GM12872 (cell line): ENCODE data around the gene MRPL40.

ENCODE experiments used
- TF ChIP-seq, protein P1 (sequence below): IDR thresholded peaks from 3 replicates; pipeline ENCODE4 v1.5.1; 2011; ENCODE audit warnings: low read depth, mild to moderate bottlenecking, low read length, moderate library complexity; ENCODE audit not compliant: insufficient read depth

The MRPL40 gene

GRCh38 chr22:19469421-19469820 lies 37.1 kb downstream of the MRPL40 start:
- TF ChIP-seq, protein P1, sequence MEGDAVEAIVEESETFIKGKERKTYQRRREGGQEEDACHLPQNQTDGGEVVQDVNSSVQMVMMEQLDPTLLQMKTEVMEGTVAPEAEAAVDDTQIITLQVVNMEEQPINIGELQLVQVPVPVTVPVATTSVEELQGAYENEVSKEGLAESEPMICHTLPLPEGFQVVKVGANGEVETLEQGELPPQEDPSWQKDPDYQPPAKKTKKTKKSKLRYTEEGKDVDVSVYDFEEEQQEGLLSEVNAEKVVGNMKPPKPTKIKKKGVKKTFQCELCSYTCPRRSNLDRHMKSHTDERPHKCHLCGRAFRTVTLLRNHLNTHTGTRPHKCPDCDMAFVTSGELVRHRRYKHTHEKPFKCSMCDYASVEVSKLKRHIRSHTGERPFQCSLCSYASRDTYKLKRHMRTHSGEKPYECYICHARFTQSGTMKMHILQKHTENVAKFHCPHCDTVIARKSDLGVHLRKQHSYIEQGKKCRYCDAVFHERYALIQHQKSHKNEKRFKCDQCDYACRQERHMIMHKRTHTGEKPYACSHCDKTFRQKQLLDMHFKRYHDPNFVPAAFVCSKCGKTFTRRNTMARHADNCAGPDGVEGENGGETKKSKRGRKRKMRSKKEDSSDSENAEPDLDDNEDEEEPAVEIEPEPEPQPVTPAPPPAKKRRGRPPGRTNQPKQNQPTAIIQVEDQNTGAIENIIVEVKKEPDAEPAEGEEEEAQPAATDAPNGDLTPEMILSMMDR = no peak

- TF ChIP-seq, protein P1 = no peak
Observed at GRCh38 chr22:19470010-19470409, 37.7 kb downstream of the MRPL40 start.

DNA sequence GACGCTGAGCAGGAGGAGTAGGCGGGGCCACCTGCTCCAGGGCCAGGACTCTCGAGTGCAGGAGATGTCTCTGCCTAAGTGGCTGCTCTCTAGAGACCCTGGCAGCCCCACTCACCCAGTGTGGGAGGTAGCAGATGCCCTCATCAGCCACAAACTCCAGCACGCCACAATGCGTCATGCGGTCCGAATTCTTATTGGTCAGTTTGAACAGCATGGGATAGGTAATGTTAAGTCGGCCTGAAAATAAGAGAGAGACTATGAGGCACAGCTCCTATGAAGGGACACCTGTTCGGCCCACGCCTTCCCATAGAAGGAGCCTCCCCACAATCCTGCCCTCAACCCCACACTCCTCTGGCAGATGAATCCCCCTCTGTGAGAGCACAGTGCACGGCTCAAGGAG lies 39.2 kb downstream of the MRPL40 start:
- TF ChIP-seq, protein P1 = no peak

DNA sequence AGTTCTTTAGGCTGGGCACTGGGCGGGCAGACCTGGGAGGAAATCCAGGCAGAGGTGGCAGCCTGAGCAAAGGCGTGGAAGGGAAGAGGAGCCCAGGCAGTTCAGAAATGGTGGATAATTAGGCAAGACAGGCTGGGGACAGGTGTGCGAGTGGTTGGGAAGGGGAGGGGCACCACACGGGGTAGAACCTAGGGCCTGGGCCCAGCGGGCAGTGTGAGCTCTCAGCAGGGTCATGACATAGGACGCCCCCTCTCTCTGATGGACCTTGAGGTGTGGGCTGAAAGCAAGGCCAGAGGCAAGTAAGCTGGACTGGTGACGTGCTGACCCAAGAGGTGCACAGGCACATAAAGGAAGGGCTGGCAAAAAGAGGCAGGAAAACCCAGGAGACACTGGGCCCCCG lies 39.9 kb downstream of the MRPL40 start:
- TF ChIP-seq, protein P1 = no peak

DNA sequence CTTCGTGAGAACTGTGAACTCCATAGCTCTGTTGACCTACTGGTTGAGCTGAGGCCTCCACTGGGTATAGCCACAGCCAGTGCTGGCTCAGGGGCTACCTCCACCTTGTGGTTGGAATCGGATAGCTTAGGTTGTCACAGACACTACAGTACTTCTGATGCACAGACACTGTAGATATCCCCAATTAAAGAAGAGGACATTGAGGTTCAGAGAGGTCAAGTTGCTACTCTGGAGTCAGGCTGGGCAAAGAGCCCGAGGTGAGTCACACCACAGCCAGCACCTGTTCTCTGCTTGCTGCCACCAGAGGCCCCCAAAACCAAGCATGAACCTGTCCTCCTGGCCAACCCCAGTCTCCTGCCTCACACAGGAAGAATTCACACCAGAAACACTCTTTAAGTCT lies 41.2 kb downstream of the MRPL40 start:
- TF ChIP-seq, protein P1 = no peak

- TF ChIP-seq, protein P1 = no peak
Observed at GRCh38 chr22:19476023-19476422, 43.7 kb downstream of the MRPL40 start.

- TF ChIP-seq, protein P1 = peak; percentile 12; the same call in 1 of the 3 replicates
Observed at GRCh38 chr22:19477321-19478044, 45.1 kb downstream of the MRPL40 start.
